H9 (cell line): Measurements from ENCODE around the gene PIP5K1C. TPM values are rescaled to one million over a fixed set of nuclear protein-coding genes. Genes with fewer than 3 reads are reported as not detected.

Experiments used
- DNase-seq: peaks from one replicate; pipeline ENCODE4 v3.0.0-alpha.2; 2017
- H2AFZ ChIP-seq: one replicate; pipeline ENCODE4 v1.6.1; 2013; ENCODE audit warnings: mild to moderate bottlenecking, low read length, control low read depth, moderate library complexity
- H2AK5ac ChIP-seq: 2 replicates; pipeline ENCODE4 v1.6.1; 2013; ENCODE audit warnings: low read length, control low read depth, mixed read lengths; ENCODE audit not compliant: insufficient read length
- H2BK120ac ChIP-seq: one replicate; pipeline ENCODE4 v1.6.1; 2013; ENCODE audit warnings: low read depth, mild to moderate bottlenecking, low read length, control low read depth, inconsistent platforms; ENCODE audit not compliant: poor library complexity, severe bottlenecking
- H2BK12ac ChIP-seq: 2 replicates; pipeline ENCODE4 v1.6.1; 2013; ENCODE audit warnings: low read length, control low read depth, mixed read lengths, low read depth; ENCODE audit not compliant: insufficient read length
- H2BK15ac ChIP-seq: 2 replicates; pipeline ENCODE4 v1.6.1; 2013; ENCODE audit warnings: low read depth, low read length, control low read depth
- H2BK20ac ChIP-seq: one replicate; pipeline ENCODE4 v1.6.1; 2013; ENCODE audit warnings: low read depth, mild to moderate bottlenecking, low read length, control low read depth, inconsistent platforms; ENCODE audit not compliant: poor library complexity, severe bottlenecking
- H2BK5ac ChIP-seq: 2 replicates; pipeline ENCODE4 v1.6.1; 2013; ENCODE audit warnings: low read length, control low read depth, mixed read lengths; ENCODE audit not compliant: insufficient read length
- H3K14ac ChIP-seq: 2 replicates; pipeline ENCODE4 v1.6.1; 2013; ENCODE audit warnings: low read length, control low read depth; ENCODE audit not compliant: insufficient read depth
- H3K18ac ChIP-seq: 2 replicates; pipeline ENCODE4 v1.6.1; 2013; ENCODE audit warnings: low read depth, mild to moderate bottlenecking, mixed read lengths, low read length, control low read depth; ENCODE audit not compliant: insufficient read length
- H3K23ac ChIP-seq: 2 replicates; pipeline ENCODE4 v1.6.1; 2013; ENCODE audit warnings: low read length, control low read depth, mixed read lengths, low read depth; ENCODE audit not compliant: insufficient read length
- H3K23me2 ChIP-seq: 2 replicates; pipeline ENCODE4 v1.6.1; 2013; ENCODE audit warnings: low read depth, mild to moderate bottlenecking, mixed read lengths, low read length, control low read depth; ENCODE audit not compliant: insufficient read length, poor library complexity, severe bottlenecking
- H3K27ac ChIP-seq: 2 replicates; pipeline ENCODE4 v1.5.1; 2013; ENCODE audit warnings: low read length, control low read depth, mixed read lengths, low read depth; ENCODE audit not compliant: insufficient read length
- H3K27me3 ChIP-seq: 2 replicates; pipeline ENCODE4 v1.6.1; 2013; ENCODE audit warnings: low read length, control low read depth, inconsistent platforms; ENCODE audit not compliant: insufficient read depth
- H3K4ac ChIP-seq: 2 replicates; pipeline ENCODE4 v1.6.1; 2013; ENCODE audit warnings: low read depth, mild to moderate bottlenecking, control low read depth, inconsistent platforms, low read length, moderate library complexity
- H3K4me1 ChIP-seq: 2 replicates; pipeline ENCODE4 v1.6.1; 2013; ENCODE audit warnings: low read length, control low read depth, inconsistent platforms; ENCODE audit not compliant: insufficient read depth
- H3K4me2 ChIP-seq: 2 replicates; pipeline ENCODE4 v1.6.1; 2013; ENCODE audit warnings: low read length, control low read depth, mixed read lengths; ENCODE audit not compliant: insufficient read length, insufficient read depth
- H3K56ac ChIP-seq: 2 replicates; pipeline ENCODE4 v1.6.1; 2013; ENCODE audit warnings: low read depth, mild to moderate bottlenecking, mixed read lengths, low read length, control low read depth; ENCODE audit not compliant: insufficient read length
- H3K79me1 ChIP-seq: 2 replicates; pipeline ENCODE4 v1.6.1; 2013; ENCODE audit warnings: low read depth, mild to moderate bottlenecking, moderate library complexity, low read length, control low read depth, inconsistent platforms; ENCODE audit not compliant: insufficient read depth, poor library complexity, severe bottlenecking
- H3K79me2 ChIP-seq: 2 replicates; pipeline ENCODE4 v1.6.1; 2013; ENCODE audit warnings: low read length, control low read depth, inconsistent platforms; ENCODE audit not compliant: insufficient read depth
- H3K9ac ChIP-seq: 2 replicates; pipeline ENCODE4 v1.6.1; 2013; ENCODE audit warnings: low read length, control low read depth, mixed read lengths; ENCODE audit not compliant: insufficient read length; ENCODE audit errors: extremely low read depth
- H3K9me3 ChIP-seq: one replicate; pipeline ENCODE4 v1.6.1; 2013; ENCODE audit warnings: low read depth, low read length, inconsistent platforms; ENCODE audit not compliant: control insufficient read depth
- H3T11ph ChIP-seq: one replicate; pipeline ENCODE4 v1.6.1; 2013; ENCODE audit warnings: mild to moderate bottlenecking, low read length, control low read depth, inconsistent platforms
- H4K20me1 ChIP-seq: one replicate; pipeline ENCODE4 v1.6.1; 2013; ENCODE audit not compliant: control insufficient read depth, insufficient read length, insufficient read depth
- H4K5ac ChIP-seq: 2 replicates; pipeline ENCODE4 v1.6.1; 2013; ENCODE audit warnings: low read depth, mild to moderate bottlenecking, mixed read lengths, low read length, control low read depth; ENCODE audit not compliant: insufficient read length
- H4K8ac ChIP-seq: replicated peaks from 2 replicates; pipeline ENCODE4 v1.6.1; 2013; ENCODE audit warnings: low read length, control low read depth, mixed read lengths, low read depth; ENCODE audit not compliant: insufficient read length
- H4K91ac ChIP-seq: 2 replicates; pipeline ENCODE4 v1.6.1; 2013; ENCODE audit warnings: low read depth, mild to moderate bottlenecking, moderate library complexity, mixed read lengths, low read length, control low read depth; ENCODE audit not compliant: insufficient read length
- H3K27ac Mint-ChIP-seq, 3 experiments: 2 replicates in 2 of 3; 3 replicates in 1 of 3; pipeline ENCODE4 v1.8.0; 2020 to 2021; ENCODE audit warnings: mixed read lengths in 3 of 3, mild to moderate bottlenecking in 1 of 3, moderate library complexity in 1 of 3
- H3K27me3 Mint-ChIP-seq: 2 replicates; pipeline ENCODE4 v1.8.0; 2021; ENCODE audit warnings: low read depth, mild to moderate bottlenecking, moderate library complexity, mixed read lengths
- H3K36me3 Mint-ChIP-seq, 3 experiments: 2 replicates in 2 of 3; 3 replicates in 1 of 3; pipeline ENCODE4 v1.8.0; 2020 to 2021; ENCODE audit warnings: low read depth in 3 of 3, mixed read lengths in 3 of 3; ENCODE audit not compliant: insufficient read depth in 1 of 3
- H3K4me1 Mint-ChIP-seq, 2 experiments: 2 replicates each; pipeline ENCODE4 v1.8.0; 2020; ENCODE audit warnings: mixed read lengths in 2 of 2
- H3K4me3 Mint-ChIP-seq, 2 experiments: 2 replicates in 1 of 2; 3 replicates in 1 of 2; pipeline ENCODE4 v1.8.0; 2020 to 2021; ENCODE audit warnings: mild to moderate bottlenecking in 2 of 2, mixed read lengths in 2 of 2, moderate library complexity in 1 of 2
- H3K9me3 Mint-ChIP-seq, 2 experiments: 2 replicates in 1 of 2; 3 replicates in 1 of 2; pipeline ENCODE4 v1.8.0; 2020; ENCODE audit warnings: mild to moderate bottlenecking in 2 of 2, mixed read lengths in 2 of 2, moderate library complexity in 1 of 2
- CTCF ChIP-seq: fragments of 200-600 bp; sonication (generic); conservative IDR thresholded peaks from 3 replicates; pipeline ENCODE4 v1.8.0; 2021; ENCODE audit warnings: antibody characterized with exemption, mild to moderate bottlenecking
- WGBS: extraction: QIAGEN DNeasy Blood & Tissue Kit; methylation state at CpG from one replicate; pipeline ENCODE4 v1.1.7; 2013; ENCODE audit warnings: missing lambda C conversion rate, low lambda C conversion rate, mixed read lengths; ENCODE audit not compliant: insufficient read length; ENCODE audit errors: extremely low coverage; 5-methylcytosine and 5-hydroxymethylcytosine counted together
- total RNA-seq: library from RNA; stranded (reverse); gene quantifications from 2 replicates; pipeline ENCODE4 v1.2.1, GENCODE V29; 2021

The PIP5K1C gene
- total RNA-seq, 1 experiment from 2014 or later = 41.7 TPM

- H3K23me2 ChIP-seq = no peaks in the 10 kb centered on the region
- no peaks in the 10 kb centered on the region for H3K79me1 ChIP-seq
- no peak overlapping the region for H4K91ac ChIP-seq
- no peak for TF ChIP-seq CTCF
- H3K18ac ChIP-seq = no peak overlapping the region
- no peak overlapping the region for H3K14ac ChIP-seq
- no peak overlapping the region for H2BK15ac ChIP-seq
- H3K4me3 Mint-ChIP-seq = no peak overlapping the region
- no peak overlapping the region for H2BK12ac ChIP-seq
- H3K9me3 Mint-ChIP-seq = peaks cover 0 to 4% of the 10 kb centered on the region in 2 experiments; a peak in 1 of 5 replicates
- no peak overlapping the region for H2AK5ac ChIP-seq
- no peak overlapping the region for H3K56ac ChIP-seq
- WGBS = no CpG with 5 or more reads among the region's 12 CpGs
- DNase-seq = no peak
- H3K27me3 Mint-ChIP-seq = peaks cover 4% of the 10 kb centered on the region
- H3K27me3 ChIP-seq = peaks cover 5% of the 10 kb centered on the region; the same call in 1 of the 2 replicates
- no peaks in the 10 kb centered on the region for H3K4me1 ChIP-seq
- H4K8ac ChIP-seq = no peak overlapping the region
- H4K20me1 ChIP-seq = no peaks in the 10 kb centered on the region
- H2AFZ ChIP-seq = no peak overlapping the region
- H3K36me3 Mint-ChIP-seq = no peaks in the 10 kb centered on the region
- no peak overlapping the region for H2BK120ac ChIP-seq
- H3K79me2 ChIP-seq = no peaks in the 10 kb centered on the region
- H2BK5ac ChIP-seq = no peak overlapping the region
- no peak overlapping the region for H4K5ac ChIP-seq
- H3K27ac Mint-ChIP-seq = no peak overlapping the region
- no peak overlapping the region for H3K4me2 ChIP-seq
- no peak overlapping the region for H3K27ac ChIP-seq
- no peaks in the 10 kb centered on the region for H3K4me1 Mint-ChIP-seq
- no peaks in the 10 kb centered on the region for H3K9me3 ChIP-seq
- H3K9ac ChIP-seq = no peak overlapping the region
- no peak overlapping the region for H3T11ph ChIP-seq
- no peak overlapping the region for H3K23ac ChIP-seq
- no peak overlapping the region for H2BK20ac ChIP-seq
- H3K4ac ChIP-seq = no peak overlapping the region
Observed at GRCh38 chr19:3601021-3601420, 99.2 kb downstream of the PIP5K1C start.
